ENCODE measurements around the gene ATF1.
"Not testable (repeated sequence)": the region's sequence is repeated elsewhere in the genome, so short reads cannot be mapped to it uniquely, and the experiment has no call there.

ATF1 gene

GRCh38 chr12:50868881-50869280 is 105.0 kb downstream of the ATF1 start:
- DNase-seq: not testable (repeated sequence)

Measured in activated CD4-positive, alpha-beta T cell treated with anti-CD3 and anti-CD28 coated beads for 48 hours (primary cell).